ENCODE measurements around the gene GIT2.

DNA sequence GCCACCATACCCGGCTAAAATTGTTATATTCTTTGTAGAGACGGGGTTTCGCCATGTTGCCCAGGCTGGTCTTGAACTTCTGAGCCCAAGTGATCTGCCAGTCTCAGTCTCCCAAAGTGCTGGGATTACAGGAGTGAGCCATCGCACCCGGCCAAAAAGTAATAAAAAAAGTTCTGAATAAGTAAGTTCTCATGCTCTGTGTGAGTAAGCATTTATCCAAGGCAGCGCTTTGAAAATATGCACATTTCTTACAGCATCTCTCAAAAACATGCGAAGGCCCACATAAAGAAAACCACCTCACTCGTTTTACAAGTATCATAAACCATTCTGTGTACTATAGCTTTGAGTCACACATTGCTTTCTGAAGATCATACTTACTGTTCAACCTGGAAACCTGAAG is 8.6 kb downstream of the GIT2 start:
- TF ChIP-seq POLR2A (IDR thresholded peaks at IDR 0.05), result no peak
- TF ChIP-seq, protein P1, sequence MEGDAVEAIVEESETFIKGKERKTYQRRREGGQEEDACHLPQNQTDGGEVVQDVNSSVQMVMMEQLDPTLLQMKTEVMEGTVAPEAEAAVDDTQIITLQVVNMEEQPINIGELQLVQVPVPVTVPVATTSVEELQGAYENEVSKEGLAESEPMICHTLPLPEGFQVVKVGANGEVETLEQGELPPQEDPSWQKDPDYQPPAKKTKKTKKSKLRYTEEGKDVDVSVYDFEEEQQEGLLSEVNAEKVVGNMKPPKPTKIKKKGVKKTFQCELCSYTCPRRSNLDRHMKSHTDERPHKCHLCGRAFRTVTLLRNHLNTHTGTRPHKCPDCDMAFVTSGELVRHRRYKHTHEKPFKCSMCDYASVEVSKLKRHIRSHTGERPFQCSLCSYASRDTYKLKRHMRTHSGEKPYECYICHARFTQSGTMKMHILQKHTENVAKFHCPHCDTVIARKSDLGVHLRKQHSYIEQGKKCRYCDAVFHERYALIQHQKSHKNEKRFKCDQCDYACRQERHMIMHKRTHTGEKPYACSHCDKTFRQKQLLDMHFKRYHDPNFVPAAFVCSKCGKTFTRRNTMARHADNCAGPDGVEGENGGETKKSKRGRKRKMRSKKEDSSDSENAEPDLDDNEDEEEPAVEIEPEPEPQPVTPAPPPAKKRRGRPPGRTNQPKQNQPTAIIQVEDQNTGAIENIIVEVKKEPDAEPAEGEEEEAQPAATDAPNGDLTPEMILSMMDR (IDR thresholded peaks at IDR 0.05), result no peak
